HG03175 (cell line): ENCODE data around the gene UPK3B.
"Not testable (repeated sequence)": the region's sequence is repeated elsewhere in the genome, so short reads cannot be mapped to it uniquely, and the experiment has no call there.

Experiments used
- ATAC-seq: cut with Tn5 transposase; IDR thresholded peaks from one replicate; pipeline ENCODE4 v1.9.1; 2021; ENCODE audit warnings: mild to moderate bottlenecking, moderate library complexity; ENCODE audit not compliant: unreplicated experiment

UPK3B gene

GRCh38 chr7:76512941-76513816 is 2.8 kb downstream of the UPK3B start:
- ATAC-seq = no peak

- ATAC-seq = no peak
Observed at GRCh38 chr7:76513817-76514799, 3.8 kb downstream of the UPK3B start.

GRCh38 chr7:76514926-76515771 is 4.8 kb downstream of the UPK3B start:
- no peak for ATAC-seq

- ATAC-seq = no peak
Observed at GRCh38 chr7:76515999-76516443, 5.7 kb downstream of the UPK3B start.

- not testable (repeated sequence) for ATAC-seq
Observed at GRCh38 chr7:76516932-76517331, 6.6 kb downstream of the UPK3B start.

GRCh38 chr7:76526183-76526582 is 15.8 kb downstream of the UPK3B start:
- ATAC-seq = not testable (repeated sequence)

- not testable (repeated sequence) for ATAC-seq
Observed at GRCh38 chr7:76531643-76532042, 21.3 kb downstream of the UPK3B start.

GRCh38 chr7:76543197-76543596 is 32.8 kb downstream of the UPK3B start, which contains the start of gene SPDYE16:
Gene SPDYE16, minus strand, starts transcription at chr7:76543297. Its CDS starts 1,838 bp downstream, at chr7:76541459.
- not testable (repeated sequence) for ATAC-seq

- ATAC-seq = peak; percentile 99
Observed at GRCh38 chr7:76549025-76549854, 38.9 kb downstream of the UPK3B start.

GRCh38 chr7:76549855-76550248 is 39.5 kb downstream of the UPK3B start:
- not testable (repeated sequence) for ATAC-seq

- ATAC-seq = not testable (repeated sequence)
Observed at GRCh38 chr7:76551992-76552391, 41.6 kb downstream of the UPK3B start.

GRCh38 chr7:76559685-76560084 is 49.3 kb downstream of the UPK3B start:
- ATAC-seq = not testable (repeated sequence)

GRCh38 chr7:76560157-76560556 is 49.8 kb downstream of the UPK3B start:
- ATAC-seq = not testable (repeated sequence)

- not testable (repeated sequence) for ATAC-seq
Observed at GRCh38 chr7:76561342-76561741, 51.0 kb downstream of the UPK3B start.

- not testable (repeated sequence) for ATAC-seq
Observed at GRCh38 chr7:76565001-76565400, 54.6 kb downstream of the UPK3B start.
